CD4-positive, alpha-beta T cell (primary cell): Measurements from ENCODE around the gene NPS. TPM values are rescaled to one million over a fixed set of nuclear protein-coding genes. Genes with fewer than 3 reads are reported as not detected.

ENCODE experiments used
- ATAC-seq: fragments of 200-7000 bp; cut with Tn5 transposase; one replicate; pipeline ENCODE4 v1.10.0; 2022; ENCODE audit warnings: mild to moderate bottlenecking; ENCODE audit not compliant: poor library complexity
- CTCF ChIA-PET: fragments of 350-600 bp; sonication (Branson Sonifier 250); formaldehyde crosslinking; loops from one replicate; lab custom pipeline; 2021; ENCODE audit warnings: antibody characterized with exemption, inconsistent platforms; lab: Charles Lee
- POLR2A ChIA-PET: fragments of 350-600 bp; sonication (Branson Sonifier 250); formaldehyde crosslinking; loops from one replicate; lab custom pipeline; 2021; ENCODE audit warnings: antibody characterized with exemption, inconsistent platforms; lab: Charles Lee
- DNase-seq, 14 experiments: peaks; one replicate each; pipeline ENCODE4 v3.0.0-alpha.2; 2013 to 2020; ENCODE audit warnings: mixed read lengths in 2 of 14
- H3K27ac ChIP-seq, 2 donors: one replicate each; pipeline versions ENCODE4 v1.5.1 to v1.7.0; 2013; ENCODE audit warnings: low read length in 2 of 2, low read depth in 1 of 2, mild to moderate bottlenecking in 1 of 2
- H3K27me3 ChIP-seq, 2 experiments: 1 replicate in 1 of 2; 2 replicates in 1 of 2; pipeline versions ENCODE4 v1.6.1 to v1.7.0; 2013; ENCODE audit warnings: low read length in 2 of 2, control low read depth in 1 of 2, mild to moderate bottlenecking in 1 of 2, moderate library complexity in 1 of 2; ENCODE audit not compliant: insufficient read depth in 2 of 2, control insufficient read depth in 1 of 2
- H3K36me3 ChIP-seq: one replicate; pipeline ENCODE4 v1.6.1; 2013; ENCODE audit warnings: low read length, control low read depth; ENCODE audit not compliant: insufficient read depth
- H3K4me1 ChIP-seq: one replicate; pipeline ENCODE4 v1.6.1; 2013; ENCODE audit warnings: low read length, control low read depth; ENCODE audit not compliant: insufficient read depth
- H3K4me3 ChIP-seq: one replicate; pipeline ENCODE4 v1.5.1; 2013; ENCODE audit warnings: mild to moderate bottlenecking, low read length, moderate library complexity
- H3K9me3 ChIP-seq, 2 experiments: 1 replicate in 1 of 2; 2 replicates in 1 of 2; pipeline versions ENCODE4 v1.6.1 to v1.7.0; 2013; ENCODE audit warnings: low read length in 2 of 2, mild to moderate bottlenecking in 2 of 2, control low read depth in 1 of 2, moderate library complexity in 1 of 2; ENCODE audit not compliant: control insufficient read depth in 1 of 2, insufficient read depth in 1 of 2
- H3K27ac Mint-ChIP-seq: one replicate; pipeline ENCODE4 v1.8.0; 2020; ENCODE audit warnings: mixed read lengths
- H3K27me3 Mint-ChIP-seq: one replicate; pipeline ENCODE4 v1.8.0; 2021; ENCODE audit warnings: mixed read lengths
- H3K36me3 Mint-ChIP-seq: one replicate; pipeline ENCODE4 v1.8.0; 2021; ENCODE audit warnings: low read depth, mixed read lengths
- H3K4me1 Mint-ChIP-seq: one replicate; pipeline ENCODE4 v1.8.0; 2021; ENCODE audit warnings: low read depth, mixed read lengths
- H3K4me3 Mint-ChIP-seq: one replicate; pipeline ENCODE4 v1.8.0; 2020; ENCODE audit warnings: mild to moderate bottlenecking, mixed read lengths
- H3K9me3 Mint-ChIP-seq: one replicate; pipeline ENCODE4 v1.8.0; 2020; ENCODE audit warnings: mixed read lengths
- intact Hi-C, 2 experiments: fragments of 100-400 bp; cut with DNase I in 1 of 2; cut with micrococcal nuclease in 1 of 2; formaldehyde crosslinking; loops; one replicate each; pipeline versions ENCODE4 v1.15.1 to v1.9.0; 2023 to 2025; cut with DNase I, micrococcal nuclease
- total RNA-seq, 174 experiments: library from RNA in 2 of 174; stranded (reverse) in 2 of 174; gene quantifications; one replicate each; pipeline ENCODE4 v1.2.3 and lab custom pipeline; 2021 to 2026
- TF ChIP-seq, protein P1 (sequence below): fragments of 200-600 bp; IDR thresholded peaks from one replicate; pipeline ENCODE4 v1.8.0; 2022; ENCODE audit warnings: antibody characterized with exemption, mild to moderate bottlenecking

NPS gene
- total RNA-seq, 2 experiments from 2014 or later: not detected

DNA sequence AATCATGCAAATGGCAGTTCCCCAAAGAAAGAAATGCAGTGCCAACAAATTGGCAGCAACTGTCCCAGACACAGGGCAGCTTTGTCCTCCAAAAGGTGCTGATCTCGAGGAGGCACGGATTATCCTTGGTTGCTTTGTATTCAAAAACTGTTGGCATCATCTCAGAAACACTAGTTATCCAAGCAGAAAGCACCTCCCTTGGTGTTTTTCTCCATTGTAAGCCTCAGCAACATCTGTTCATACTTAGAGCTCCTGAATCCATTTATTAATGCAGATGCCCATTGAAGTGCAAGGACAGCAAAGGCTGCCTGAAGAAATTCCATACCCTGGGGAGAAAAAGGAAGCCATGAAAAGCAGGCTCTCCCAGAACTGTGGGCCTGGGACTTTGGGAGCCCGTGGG lies 1.1 kb upstream of the NPS start:
- intact Hi-C loops: no loop called here
- DNase-seq (no peak), ATAC-seq (no peak)
- Histone ChIP-seq H3K4me3 (no peak overlapping the region), H3K36me3 (no peaks in the 10 kb centered on the region), H3K9me3 (peaks cover 6 to 12% of the 10 kb centered on the region in 2 experiments), H3K27me3 (no peaks in the 10 kb centered on the region), H3K4me1 (no peaks in the 10 kb centered on the region), H3K27ac (no peak overlapping the region)
- ChIA-PET POLR2A (no interaction called here), CTCF (no interaction called here)
- H3K9me3 Mint-ChIP-seq: peaks cover 29% of the 10 kb centered on the region
- no peaks in the 10 kb centered on the region for H3K4me1 Mint-ChIP-seq
- TF ChIP-seq, protein P1, sequence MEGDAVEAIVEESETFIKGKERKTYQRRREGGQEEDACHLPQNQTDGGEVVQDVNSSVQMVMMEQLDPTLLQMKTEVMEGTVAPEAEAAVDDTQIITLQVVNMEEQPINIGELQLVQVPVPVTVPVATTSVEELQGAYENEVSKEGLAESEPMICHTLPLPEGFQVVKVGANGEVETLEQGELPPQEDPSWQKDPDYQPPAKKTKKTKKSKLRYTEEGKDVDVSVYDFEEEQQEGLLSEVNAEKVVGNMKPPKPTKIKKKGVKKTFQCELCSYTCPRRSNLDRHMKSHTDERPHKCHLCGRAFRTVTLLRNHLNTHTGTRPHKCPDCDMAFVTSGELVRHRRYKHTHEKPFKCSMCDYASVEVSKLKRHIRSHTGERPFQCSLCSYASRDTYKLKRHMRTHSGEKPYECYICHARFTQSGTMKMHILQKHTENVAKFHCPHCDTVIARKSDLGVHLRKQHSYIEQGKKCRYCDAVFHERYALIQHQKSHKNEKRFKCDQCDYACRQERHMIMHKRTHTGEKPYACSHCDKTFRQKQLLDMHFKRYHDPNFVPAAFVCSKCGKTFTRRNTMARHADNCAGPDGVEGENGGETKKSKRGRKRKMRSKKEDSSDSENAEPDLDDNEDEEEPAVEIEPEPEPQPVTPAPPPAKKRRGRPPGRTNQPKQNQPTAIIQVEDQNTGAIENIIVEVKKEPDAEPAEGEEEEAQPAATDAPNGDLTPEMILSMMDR: no peak
- peaks cover 13% of the 10 kb centered on the region for H3K27me3 Mint-ChIP-seq
- no peaks in the 10 kb centered on the region for H3K36me3 Mint-ChIP-seq
- H3K4me3 Mint-ChIP-seq: no peak overlapping the region
- H3K27ac Mint-ChIP-seq: no peak overlapping the region

DNA sequence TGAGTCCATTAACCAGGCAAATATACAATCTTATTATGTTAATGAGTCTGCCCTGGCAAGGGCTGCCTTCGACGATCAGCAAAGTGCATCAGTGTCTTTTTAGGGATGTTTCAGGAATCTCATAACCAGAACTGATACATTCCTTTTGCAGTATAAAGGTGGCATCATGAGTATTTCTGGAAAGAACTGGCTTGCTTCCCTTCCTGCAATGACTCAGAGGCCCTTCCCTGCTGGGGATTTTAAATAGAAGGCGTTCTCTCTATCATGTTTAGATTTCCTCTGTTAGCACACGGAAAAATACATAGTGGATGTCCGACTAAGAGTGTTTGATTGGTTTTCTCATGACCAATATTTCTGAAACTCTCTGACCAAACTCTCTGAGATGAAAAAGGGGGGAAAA lies 1.8 kb downstream of the NPS start:
- ATAC-seq: no peak
- ChIA-PET POLR2A (no interaction called here), CTCF (interaction anchor here (0.6 kb wide), 1 partner anchor 1115 kb away, joined by 4 read pairs; no protein-coding TSS in a partner anchor)

DNA sequence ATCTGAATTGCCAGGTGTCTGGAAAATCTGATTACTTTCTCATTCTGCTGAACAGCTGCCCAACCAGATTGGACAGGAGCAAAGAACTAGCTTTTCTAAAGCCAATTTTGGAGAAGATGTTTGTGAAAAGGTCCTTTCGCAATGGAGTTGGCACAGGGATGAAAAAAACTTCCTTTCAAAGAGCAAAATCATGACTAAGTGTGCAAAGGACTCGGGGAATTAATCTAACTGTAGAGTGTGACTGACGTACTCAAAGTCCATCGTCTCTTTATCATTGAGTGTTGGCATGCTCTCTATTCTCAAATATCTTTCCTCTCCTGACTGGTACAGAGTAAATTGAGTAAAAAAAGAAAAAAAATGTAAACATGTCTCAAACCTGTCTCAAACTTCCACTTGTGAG lies 3.3 kb downstream of the NPS start:
- Histone ChIP-seq H3K27ac (no peak overlapping the region), H3K4me3 (no peak overlapping the region), H3K27me3 (no peaks in the 10 kb centered on the region), H3K36me3 (no peaks in the 10 kb centered on the region), H3K9me3 (peaks cover 0 to 6% of the 10 kb centered on the region in 2 experiments), H3K4me1 (no peaks in the 10 kb centered on the region)
- Mint-ChIP-seq H3K27me3 (peaks cover 36% of the 10 kb centered on the region), H3K27ac (no peak overlapping the region), H3K4me1 (no peaks in the 10 kb centered on the region), H3K9me3 (no peaks in the 10 kb centered on the region), H3K4me3 (no peak overlapping the region), H3K36me3 (no peaks in the 10 kb centered on the region)
- intact Hi-C loops: no loop called here
- POLR2A ChIA-PET: no interaction called here
- CTCF ChIA-PET: no interaction called here
- DNase-seq (no peak), ATAC-seq (no peak)
- TF ChIP-seq, protein P1: no peak

More for the DNA sequence above, 1.8 kb downstream of the NPS start:
- no peaks in the 10 kb centered on the region for H3K4me1 ChIP-seq
- no peaks in the 10 kb centered on the region for H3K36me3 ChIP-seq
- H3K27me3 ChIP-seq: no peaks in the 10 kb centered on the region
- Mint-ChIP-seq H3K27me3 (peaks cover 24% of the 10 kb centered on the region), H3K27ac (no peak overlapping the region), H3K4me1 (no peaks in the 10 kb centered on the region), H3K9me3 (peaks cover 7% of the 10 kb centered on the region), H3K36me3 (no peaks in the 10 kb centered on the region), H3K4me3 (no peak overlapping the region)
- no peak for DNase-seq
- intact Hi-C loops: no loop called here
- H3K9me3 ChIP-seq: peaks cover 3 to 9% of the 10 kb centered on the region in 2 experiments
- TF ChIP-seq, protein P1: no peak
- no peak overlapping the region for H3K27ac ChIP-seq
- no peak overlapping the region for H3K4me3 ChIP-seq
